HCT116 (cell line): ENCODE data around the gene KCND2. TPM values are rescaled to one million over a fixed set of nuclear protein-coding genes. Genes with fewer than 3 reads are reported as not detected.

Source experiments
- ATAC-seq: fragments of 200-7000 bp; cut with Tn5 transposase; 2 replicates; pipeline ENCODE4 v1.9.1; 2020; ENCODE audit warnings: mild to moderate bottlenecking, moderate library complexity
- BruUV-seq: library from RNA; stranded (reverse); fragments of 400-500 nt; replicated peaks from 2 replicates; lab custom pipeline; 2021; lab: Mats Ljungman, UMichigan
- CTCF ChIA-PET: fragments of 300-600 bp; sonication (Branson Sonifier 250); formaldehyde crosslinking; loops from one replicate; lab custom pipeline; 2021; ENCODE audit warnings: antibody characterized with exemption; lab: Charles Lee
- POLR2A ChIA-PET: fragments of 300-600, 350-600 bp; sonication (Branson Sonifier 250); formaldehyde crosslinking; loops from one replicate; lab custom pipeline; 2021; ENCODE audit warnings: antibody characterized with exemption; lab: Charles Lee
- RAD21 ChIA-PET, 2 experiments: fragments of 300-600 bp; sonication (Branson Sonifier 250); formaldehyde crosslinking; loops; one replicate each; lab custom pipeline; 2023; ENCODE audit warnings: low total read pairs in 2 of 2; ENCODE audit not compliant: uncharacterized antibody in 2 of 2, unreplicated experiment in 2 of 2, low non-redundant PET in 1 of 2; lab: Charles Lee
- DNase-seq: peaks from one replicate; pipeline ENCODE4 v3.0.0-alpha.2; 2010; ENCODE audit warnings: low read depth, low spot score
- H2AFZ ChIP-seq: fragments of 200-600 bp; shearing (Covaris generic), sonication (generic); 2 replicates; pipeline ENCODE4 v1.6.1; 2017; ENCODE audit warnings: low read depth, mixed run types, mixed read lengths, antibody characterized with exemption, low read length; ENCODE audit not compliant: poor library complexity, severe bottlenecking
- H3K27ac ChIP-seq: 2 replicates; pipeline ENCODE4 v1.5.1; 2012; ENCODE audit warnings: low read depth, low read length
- H3K27me3 ChIP-seq: fragments of 200-600 bp; sonication (generic); 2 replicates; pipeline ENCODE4 v1.6.1; 2016; ENCODE audit warnings: mixed run types, low read length, mixed read lengths; ENCODE audit not compliant: insufficient read depth
- H3K36me3 ChIP-seq, 2 experiments: fragments of 200-500 bp in 1 of 2; fragments of 200-600 bp in 1 of 2; sonication (Bioruptor generic) in 1 of 2; sonication (generic) in 1 of 2; 2 replicates each; pipeline versions ENCODE4 v1.5.1 to v1.6.1; 2014 to 2016; ENCODE audit warnings: low read length in 2 of 2, inconsistent platforms in 1 of 2, mixed read lengths in 1 of 2, mixed run types in 1 of 2; ENCODE audit not compliant: insufficient read depth in 2 of 2, control insufficient read depth in 1 of 2
- H3K4me1 ChIP-seq, 2 experiments: fragments of 200-600 bp in 1 of 2; sonication (generic) in 1 of 2; 2 replicates each; pipeline versions ENCODE4 v1.5.1 to v1.6.1; 2012 to 2017; ENCODE audit warnings: low read length in 2 of 2, inconsistent platforms in 1 of 2, mild to moderate bottlenecking in 1 of 2, mixed read lengths in 1 of 2, mixed run types in 1 of 2, moderate library complexity in 1 of 2; ENCODE audit not compliant: insufficient read depth in 2 of 2, control insufficient read depth in 1 of 2
- H3K4me2 ChIP-seq: fragments of 200-600 bp; sonication (generic); 2 replicates; pipeline ENCODE4 v1.6.1; 2017; ENCODE audit warnings: mixed run types, low read length, mixed read lengths
- H3K4me3 ChIP-seq, 2 experiments: fragments of 200-600 bp in 1 of 2; sonication (generic) in 1 of 2; replicated peaks in 1 of 2; 2 replicates each; pipeline ENCODE4 v1.5.1; 2011 to 2016; ENCODE audit warnings: low read length in 2 of 2, control low read depth in 1 of 2, low read depth in 1 of 2, mild to moderate bottlenecking in 1 of 2, mixed read lengths in 1 of 2, mixed run types in 1 of 2
- H3K79me2 ChIP-seq: fragments of 200-600 bp; sonication (generic); 2 replicates; pipeline ENCODE4 v1.6.1; 2017; ENCODE audit warnings: mild to moderate bottlenecking, mixed run types, low read length, moderate library complexity, mixed read lengths; ENCODE audit not compliant: insufficient read depth
- H3K9ac ChIP-seq: fragments of 200-600 bp; sonication (generic); 2 replicates; pipeline ENCODE4 v1.6.1; 2016; ENCODE audit warnings: low read length, mixed read lengths
- H3K9me2 ChIP-seq: fragments of 200-600 bp; sonication (generic), shearing (Covaris generic); 2 replicates; pipeline ENCODE4 v1.6.1; 2017; ENCODE audit warnings: mixed run types, mild to moderate bottlenecking, moderate library complexity; ENCODE audit not compliant: insufficient read depth
- H3K9me3 ChIP-seq, 2 experiments: fragments of 200-500 bp in 1 of 2; fragments of 200-600 bp in 1 of 2; sonication (Bioruptor generic) in 1 of 2; sonication (generic) in 1 of 2; 2 replicates each; pipeline ENCODE4 v1.6.1; 2014 to 2017; ENCODE audit warnings: low read length in 2 of 2, mixed read lengths in 2 of 2, inconsistent platforms in 1 of 2, low read depth in 1 of 2, mild to moderate bottlenecking in 1 of 2, mixed run types in 1 of 2, moderate library complexity in 1 of 2; ENCODE audit not compliant: control insufficient read depth in 1 of 2, insufficient read depth in 1 of 2
- H4K20me1 ChIP-seq: fragments of 200-600 bp; sonication (generic), shearing (Covaris generic); 2 replicates; pipeline ENCODE4 v1.6.1; 2017; ENCODE audit warnings: mixed run types, mild to moderate bottlenecking, moderate library complexity; ENCODE audit not compliant: insufficient read depth
- CBX3 ChIP-seq: IDR thresholded peaks from 2 replicates; pipeline ENCODE4 v1.6.1; 2012; ENCODE audit warnings: low read depth
- CTCF ChIP-seq, 3 experiments: fragments of 200-600 bp in 1 of 3; sonication (generic) in 1 of 3; IDR thresholded peaks in 2 of 3; conservative IDR thresholded peaks in 1 of 3; 2 replicates each; pipeline ENCODE4 v1.5.1; 2012 to 2017; ENCODE audit warnings: low read depth in 2 of 3, low read length in 2 of 3, antibody characterized with exemption in 1 of 3, borderline replicate concordance in 1 of 3, control low read depth in 1 of 3, mild to moderate bottlenecking in 1 of 3, mixed read lengths in 1 of 3, mixed run types in 1 of 3, moderate library complexity in 1 of 3; ENCODE audit not compliant: insufficient read depth in 1 of 3
- FOSL1 ChIP-seq: IDR thresholded peaks from 2 replicates; pipeline ENCODE4 v1.6.1; 2012; ENCODE audit warnings: low read depth
- RAD21 ChIP-seq: IDR thresholded peaks from 2 replicates; pipeline ENCODE4 v1.6.1; 2012; ENCODE audit warnings: low read depth, mild to moderate bottlenecking
- YY1 ChIP-seq: IDR thresholded peaks from 2 replicates; pipeline ENCODE4 v1.6.1; 2011; ENCODE audit warnings: low read length, low read depth, moderate library complexity, mild to moderate bottlenecking; ENCODE audit not compliant: insufficient replicate concordance; ENCODE audit errors: extremely low read depth
- intact Hi-C: fragments of 100-400 bp; cut with micrococcal nuclease; formaldehyde crosslinking; loops from 2 replicates; pipeline ENCODE4 v1.10.0; 2022
- total RNA-seq: library from RNA; stranded (reverse); gene quantifications from one replicate; pipeline ENCODE4 v1.2.1, GENCODE V29; 2021; ENCODE audit not compliant: unreplicated experiment

The KCND2 gene
- total RNA-seq, 1 experiment from 2014 or later: 0.05 TPM

DNA sequence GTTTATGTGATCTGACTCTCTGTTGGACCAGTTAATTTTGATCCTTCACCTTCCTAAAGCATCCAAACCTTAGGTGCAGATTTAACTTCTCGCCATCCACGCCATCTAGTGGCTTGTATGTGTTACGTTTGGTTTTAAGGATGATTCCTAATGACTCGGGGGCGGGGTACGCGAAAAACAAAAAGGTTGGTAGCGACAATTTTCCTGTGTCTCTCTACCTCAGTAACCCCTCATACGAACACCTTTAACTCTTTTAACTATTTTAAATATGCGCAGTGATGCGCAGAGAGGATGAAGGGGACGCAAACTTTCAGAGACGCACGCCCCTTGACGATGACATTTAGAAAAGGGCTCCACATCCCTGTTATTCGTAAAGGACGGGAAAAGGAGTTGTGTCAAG is 714 bp upstream of the KCND2 start:
- Histone ChIP-seq H4K20me1 (no peaks in the 10 kb centered on the region), H3K79me2 (no peaks in the 10 kb centered on the region), H3K27me3 (no peaks in the 10 kb centered on the region), H3K9me3 (no peaks in the 10 kb centered on the region), H3K9ac (no peak overlapping the region), H3K36me3 (no peaks in the 10 kb centered on the region), H3K4me1 (no peaks in the 10 kb centered on the region), H3K4me3 (no peak overlapping the region), H3K27ac (no peak overlapping the region), H2AFZ (peak overlapping the region; percentile 74), H3K9me2 (no peaks in the 10 kb centered on the region), H3K4me2 (peak overlapping the region; percentile 43)
- CTCF ChIA-PET: no interaction called here
- ATAC-seq: peak; percentile 78
- RAD21 ChIA-PET: no interaction called here
- no TSS peak for BruUV-seq
- TF ChIP-seq YY1: peak; percentile 26
- TF ChIP-seq CTCF (IDR thresholded peaks at IDR 0.05 in 2 of 3, conservative IDR thresholded peaks at IDR 0.05 in 1 of 3; ENCODE audit: borderline replicate concordance in 1 of 3, insufficient read depth in 1 of 3, low read depth in 2 of 3, low read length in 2 of 3): peak; percentile 59 to 73 (median 61); a peak in 5 of 6 replicates
- TF ChIP-seq CBX3: peak; percentile 25; the same call in 1 of the 2 replicates
- TF ChIP-seq FOSL1: no peak
- TF ChIP-seq RAD21: peak; percentile 82
- intact Hi-C loops: loop anchor here (1.0 to 10.0 kb wide), 4 partner anchors 283 to 1357 kb away; no protein-coding TSS in a partner anchor
- POLR2A ChIA-PET: no interaction called here
- DNase-seq: peak; percentile 37

- DNase-seq: no peak
- no peak overlapping the region for H3K4me3 ChIP-seq
Observed at GRCh38 chr7:120273476-120273975, 551 bp downstream of the KCND2 start.

More at GRCh38 chr7:120273476-120273975, 551 bp downstream of the KCND2 start:
- H2AFZ ChIP-seq: no peak overlapping the region
- no TSS peak for BruUV-seq
- H3K4me1 ChIP-seq: no peaks in the 10 kb centered on the region
- no peak overlapping the region for H3K4me2 ChIP-seq
- H3K9me2 ChIP-seq: no peaks in the 10 kb centered on the region
- no peak overlapping the region for H3K9ac ChIP-seq
- RAD21 ChIA-PET: no interaction called here
- ATAC-seq: no peak
- no peaks in the 10 kb centered on the region for H3K27me3 ChIP-seq
- H3K27ac ChIP-seq: no peak overlapping the region
- POLR2A ChIA-PET: no interaction called here
- no peaks in the 10 kb centered on the region for H4K20me1 ChIP-seq
- no peaks in the 10 kb centered on the region for H3K79me2 ChIP-seq
- H3K9me3 ChIP-seq: no peaks in the 10 kb centered on the region
- CTCF ChIA-PET: no interaction called here
- no peaks in the 10 kb centered on the region for H3K36me3 ChIP-seq
- intact Hi-C loops: loop anchor here (5.0 to 10.0 kb wide), 3 partner anchors 281 to 1359 kb away; no protein-coding TSS in a partner anchor
- TF ChIP-seq CBX3: no peak
